Urinary bladder (tissue), 4 donors: ENCODE data around the gene L3MBTL2. TPM values are rescaled to one million over a fixed set of nuclear protein-coding genes. Genes with fewer than 3 reads are reported as not detected.

Experiments used
- DNase-seq: peaks from one replicate; pipeline ENCODE4 v3.0.0-alpha.2; 2015; ENCODE audit errors: extremely low spot score
- H3K27ac ChIP-seq: one replicate; pipeline ENCODE4 v1.5.1; 2013; ENCODE audit warnings: low read depth, mild to moderate bottlenecking, moderate library complexity
- H3K36me3 ChIP-seq: one replicate; pipeline ENCODE4 v1.6.1; 2013; ENCODE audit warnings: mild to moderate bottlenecking, moderate library complexity; ENCODE audit not compliant: insufficient read depth
- H3K4me1 ChIP-seq: one replicate; pipeline ENCODE4 v1.6.1; 2013; ENCODE audit warnings: mild to moderate bottlenecking, moderate library complexity; ENCODE audit not compliant: insufficient read depth
- H3K4me3 ChIP-seq: one replicate; pipeline ENCODE4 v1.5.1; 2013; ENCODE audit warnings: low read depth, low read length
- WGBS: extraction: QIAGEN DNeasy Blood & Tissue Kit; methylation state at CpG from one replicate; pipeline ENCODE4 v1.1.7; 2013; 5-methylcytosine and 5-hydroxymethylcytosine counted together
- polyA plus RNA-seq: library from polyadenylated mRNA; stranded (reverse); fragments of 200-250 nt; gene quantifications from one replicate; pipeline ENCODE4 v1.2.3, GENCODE V29; 2013
- total RNA-seq: library from RNA; depleted of rRNA; stranded (reverse); fragments of >200 nt; gene quantifications from one replicate; pipeline ENCODE4 v1.2.3, GENCODE V29; 2014
- donor health status: healthy with polysubstance abuse.
- donor health status: healthy.

Gene L3MBTL2
- total and polyA plus RNA-seq, 2 donors: 12.4 to 21.7 TPM

DNA sequence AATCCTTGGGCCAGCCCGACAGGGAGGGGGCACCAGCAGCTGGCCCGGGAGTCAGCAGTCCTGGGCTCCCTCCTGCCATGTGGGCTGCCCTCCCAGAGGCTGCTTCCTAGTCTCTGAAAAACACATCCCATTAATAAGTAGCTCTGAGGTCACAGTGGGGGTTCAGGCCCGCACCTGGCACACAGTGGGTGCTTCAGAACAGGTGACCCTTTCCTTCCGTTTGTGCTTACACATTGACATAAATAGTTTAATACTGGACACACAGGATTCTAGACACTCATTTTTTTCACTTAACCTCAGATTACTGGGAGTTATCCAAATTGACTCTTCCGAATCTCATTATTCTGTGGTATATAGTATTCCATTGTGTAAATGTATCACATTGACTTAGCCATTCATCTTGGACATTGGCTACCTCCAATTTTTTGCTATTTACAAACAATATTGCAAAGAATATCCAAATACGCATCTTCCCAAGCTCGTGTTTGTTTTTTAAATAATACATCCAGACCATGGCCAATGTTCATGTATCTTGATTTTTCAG is 36.1 kb downstream of the L3MBTL2 start:
- 92% methylated on average over 7 of the region's 7 CpGs for WGBS
- Histone ChIP-seq H3K36me3 (no peaks in the 10 kb centered on the region), H3K4me3 (no peak overlapping the region), H3K4me1 (no peaks in the 10 kb centered on the region), H3K27ac (no peak overlapping the region)
- DNase-seq: no peak

DNA sequence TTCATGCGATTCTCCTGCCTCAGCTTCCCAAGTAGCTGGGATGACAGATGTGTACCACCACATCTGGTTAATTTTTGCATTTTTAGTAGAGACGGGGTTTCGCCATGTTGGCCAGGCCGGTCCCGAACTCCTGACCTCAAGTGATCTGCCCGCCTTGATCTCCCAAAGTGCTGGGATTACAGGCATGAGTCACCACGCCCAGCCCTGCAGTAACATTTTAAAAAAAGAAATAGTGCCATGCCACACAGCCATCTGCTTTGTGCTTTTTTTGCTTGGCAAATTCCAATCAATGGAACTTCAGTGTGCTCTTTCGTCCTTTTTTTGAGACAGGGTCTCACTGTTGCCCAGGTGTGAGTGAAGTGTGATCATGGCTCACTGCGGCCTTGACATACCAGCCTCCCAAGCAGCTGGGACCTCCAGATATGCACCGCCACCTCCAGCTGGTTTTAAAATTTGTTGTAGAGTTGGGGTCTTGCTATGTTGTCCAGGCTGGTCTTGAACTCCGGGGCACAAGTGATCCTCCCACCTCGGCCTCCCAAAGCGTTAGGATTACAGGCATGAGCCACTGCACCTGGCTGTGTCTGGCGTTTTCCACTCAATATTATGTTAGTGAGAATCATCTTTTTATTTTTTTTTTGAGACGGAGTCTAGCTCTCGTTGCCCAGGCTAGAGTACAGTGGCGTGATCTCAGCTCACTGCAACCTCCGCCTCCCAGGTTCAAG is 37.4 kb downstream of the L3MBTL2 start:
- 86% methylated on average over 18 of the region's 18 CpGs for WGBS
- H3K36me3 ChIP-seq: no peaks in the 10 kb centered on the region

DNA sequence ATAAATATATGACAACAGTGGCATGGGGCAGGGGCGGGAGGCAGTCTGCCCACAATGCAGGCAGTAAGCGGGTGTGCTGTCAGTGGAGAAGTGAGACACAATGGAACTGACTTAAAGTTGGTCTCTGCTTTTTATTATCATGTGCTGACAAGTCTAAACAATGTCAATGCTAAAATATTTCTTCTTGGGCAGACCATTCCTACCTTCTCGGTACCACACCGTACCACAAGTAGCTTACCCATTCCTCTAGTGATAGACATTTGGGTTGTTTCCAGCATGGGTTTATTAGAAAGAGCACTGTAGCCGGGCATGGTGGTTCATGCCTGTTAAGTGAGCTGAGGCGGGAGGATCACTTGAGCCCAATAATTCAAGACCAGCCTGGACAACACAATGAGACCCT is 38.2 kb downstream of the L3MBTL2 start:
- no peak for DNase-seq
- H3K36me3 ChIP-seq: no peaks in the 10 kb centered on the region
- no peaks in the 10 kb centered on the region for H3K4me1 ChIP-seq
- no peak overlapping the region for H3K4me3 ChIP-seq
- 74% methylated on average over 6 of the region's 6 CpGs for WGBS
- H3K27ac ChIP-seq: no peak overlapping the region

More for the DNA sequence above, 37.4 kb downstream of the L3MBTL2 start:
- Histone ChIP-seq H3K4me1 (no peaks in the 10 kb centered on the region), H3K27ac (no peak overlapping the region), H3K4me3 (no peak overlapping the region)
- no peak for DNase-seq

DNA sequence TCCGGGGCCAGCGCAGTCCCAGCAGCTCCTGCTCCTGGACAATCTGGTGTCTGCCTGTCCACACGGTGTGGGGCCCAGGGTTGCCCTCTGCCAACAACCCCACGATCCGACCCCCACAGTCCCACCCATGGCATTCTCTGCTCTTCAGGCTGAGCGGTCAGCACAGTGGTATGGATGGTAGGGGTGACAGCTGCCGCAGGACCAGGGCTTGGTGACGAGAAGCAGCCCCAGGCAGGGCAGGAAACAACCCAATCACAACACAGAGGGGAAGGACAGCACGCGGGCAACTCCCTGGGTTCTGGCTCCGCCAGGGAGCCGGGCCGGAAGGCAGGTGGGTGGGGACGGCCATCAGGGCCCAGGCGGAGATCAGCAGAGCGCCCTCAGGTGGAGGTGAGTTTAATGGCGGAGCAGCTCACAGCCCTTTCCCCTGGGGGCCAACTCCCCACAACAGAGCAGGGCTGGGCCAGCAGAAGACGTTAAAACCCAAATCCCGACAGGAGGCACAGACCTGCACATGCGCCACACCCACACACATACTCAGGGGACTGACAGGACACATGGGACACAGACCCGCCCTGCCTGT is 40.9 kb downstream of the L3MBTL2 start:
- DNase-seq: no peak
- 85% methylated on average over 21 of the region's 21 CpGs for WGBS
- peaks cover 2% of the 10 kb centered on the region for H3K36me3 ChIP-seq
- H3K4me1 ChIP-seq: no peaks in the 10 kb centered on the region
- no peak overlapping the region for H3K27ac ChIP-seq
- H3K4me3 ChIP-seq: no peak overlapping the region

DNA sequence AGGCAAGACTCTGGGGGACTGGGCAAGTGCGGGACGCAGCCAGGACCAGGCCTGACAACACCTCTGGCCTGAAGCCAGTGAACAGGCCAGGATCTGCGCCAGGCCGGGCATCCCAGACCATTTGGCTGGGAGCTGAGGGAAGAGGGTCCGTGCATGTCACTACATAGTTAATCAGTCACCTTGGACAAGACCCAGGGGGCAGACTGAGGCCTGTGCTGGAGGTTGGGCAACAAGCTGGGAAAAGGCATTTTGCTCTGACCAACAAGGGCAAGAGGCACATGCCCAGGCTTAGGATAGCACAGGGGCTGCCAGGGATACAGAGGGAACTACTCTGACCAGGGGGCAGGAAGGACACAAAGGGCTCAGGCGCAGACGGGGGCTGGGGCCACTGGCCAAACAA is 42.6 kb downstream of the L3MBTL2 start:
- DNase-seq: no peak
- Histone ChIP-seq H3K4me1 (no peaks in the 10 kb centered on the region), H3K4me3 (no peak overlapping the region), H3K27ac (no peak overlapping the region), H3K36me3 (peaks cover 2% of the 10 kb centered on the region)
- whole genome bisulfite sequencing: 86% methylated on average over 7 of the region's 7 CpGs

DNA sequence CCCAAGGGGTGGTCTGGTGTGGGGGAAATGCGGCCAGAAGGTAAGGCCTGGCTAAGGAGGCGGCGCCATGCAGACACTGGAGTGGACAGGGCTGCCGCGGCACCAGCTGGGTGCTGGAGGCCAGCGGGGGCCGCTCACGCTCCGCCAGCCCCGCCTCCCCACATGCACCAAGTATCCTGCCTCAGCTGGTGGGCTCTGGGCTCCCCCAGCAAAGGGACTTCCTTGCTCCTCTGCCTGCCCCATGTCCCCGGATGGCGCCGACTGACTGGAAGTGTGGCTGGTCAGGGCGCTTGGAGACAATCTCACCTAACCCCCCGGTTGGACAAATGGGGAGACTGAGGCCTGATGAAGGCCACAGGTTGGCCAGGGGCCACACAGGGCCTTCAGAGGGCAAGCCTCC is 43.2 kb downstream of the L3MBTL2 start:
- DNase-seq: no peak
- Histone ChIP-seq H3K4me3 (no peak overlapping the region), H3K27ac (no peak overlapping the region), H3K36me3 (peaks cover 2% of the 10 kb centered on the region), H3K4me1 (no peaks in the 10 kb centered on the region)
- WGBS: 93% methylated on average over 15 of the region's 15 CpGs

DNA sequence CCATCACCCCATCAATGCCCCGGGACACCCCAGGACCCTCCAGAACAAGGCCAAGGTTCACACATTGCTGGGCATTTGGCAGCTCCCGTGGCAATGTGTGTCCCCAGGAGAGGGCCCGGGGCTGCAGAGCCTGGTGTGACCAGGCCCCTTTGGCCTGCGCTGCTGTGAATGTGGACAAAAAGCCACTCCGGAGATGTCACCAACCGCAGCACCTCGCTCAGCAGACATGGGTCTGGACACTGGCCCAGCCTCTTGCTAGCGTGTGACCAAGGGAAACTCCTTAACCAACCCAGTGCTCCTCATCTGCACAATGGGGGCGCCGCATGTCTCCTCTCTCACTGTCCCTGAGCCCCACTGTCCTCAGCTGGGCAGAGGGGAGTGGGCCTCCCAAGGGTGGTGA is 43.6 kb downstream of the L3MBTL2 start:
- DNase-seq: no peak
- H3K36me3 ChIP-seq: peaks cover 2% of the 10 kb centered on the region
- no peak overlapping the region for H3K27ac ChIP-seq
- H3K4me1 ChIP-seq: no peaks in the 10 kb centered on the region
- no peak overlapping the region for H3K4me3 ChIP-seq
- WGBS: 96% methylated on average over 10 of the region's 10 CpGs

DNA sequence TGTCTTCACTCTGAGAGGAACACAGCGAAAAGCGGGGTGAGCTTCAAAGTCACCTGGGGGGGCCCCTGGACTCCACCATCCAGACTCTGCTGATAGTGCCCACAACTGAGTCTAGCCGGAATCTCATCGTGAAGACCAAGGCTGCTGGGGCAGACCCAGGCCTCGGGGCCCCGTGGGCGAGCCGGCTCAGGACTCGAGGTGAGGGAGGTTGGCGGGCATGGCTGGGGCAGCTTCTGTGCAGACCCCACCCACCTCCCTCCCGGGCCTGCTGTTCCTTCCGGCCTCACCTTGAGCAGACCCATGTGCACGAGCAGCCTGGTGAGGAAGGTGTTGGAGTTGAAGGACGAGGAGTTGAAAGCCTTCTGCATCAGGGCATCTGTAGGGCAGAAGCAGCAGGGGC is 44.3 kb downstream of the L3MBTL2 start:
- 92% methylated on average over 14 of the region's 14 CpGs for WGBS
- Histone ChIP-seq H3K4me3 (no peak overlapping the region), H3K27ac (no peak overlapping the region), H3K36me3 (peaks cover 2% of the 10 kb centered on the region), H3K4me1 (no peaks in the 10 kb centered on the region)
- DNase-seq: no peak

DNA sequence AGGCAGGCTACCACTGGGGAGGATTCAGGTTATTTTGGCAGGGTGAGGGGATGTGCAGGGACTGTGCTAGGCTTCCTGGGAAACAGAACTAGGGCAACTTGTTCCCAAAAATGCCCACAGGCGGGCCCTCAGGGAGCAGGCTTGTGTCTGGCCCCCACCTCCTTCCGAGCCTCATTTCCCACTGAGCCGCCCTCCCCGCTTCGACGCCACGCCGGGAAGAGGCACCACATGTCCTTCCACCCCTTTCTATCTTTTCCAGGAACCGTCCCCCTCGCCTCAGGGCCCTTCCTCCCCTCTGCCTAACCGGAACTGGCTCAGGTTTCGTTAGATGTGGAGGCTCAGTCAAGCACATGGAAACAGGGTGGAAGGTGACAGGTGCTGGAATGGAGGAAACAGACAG is 45.0 kb downstream of the L3MBTL2 start:
- DNase-seq: no peak
- Histone ChIP-seq H3K4me3 (no peak overlapping the region), H3K36me3 (peaks cover 2% of the 10 kb centered on the region), H3K27ac (no peak overlapping the region), H3K4me1 (no peaks in the 10 kb centered on the region)
- 94% methylated on average over 12 of the region's 12 CpGs for WGBS

DNA sequence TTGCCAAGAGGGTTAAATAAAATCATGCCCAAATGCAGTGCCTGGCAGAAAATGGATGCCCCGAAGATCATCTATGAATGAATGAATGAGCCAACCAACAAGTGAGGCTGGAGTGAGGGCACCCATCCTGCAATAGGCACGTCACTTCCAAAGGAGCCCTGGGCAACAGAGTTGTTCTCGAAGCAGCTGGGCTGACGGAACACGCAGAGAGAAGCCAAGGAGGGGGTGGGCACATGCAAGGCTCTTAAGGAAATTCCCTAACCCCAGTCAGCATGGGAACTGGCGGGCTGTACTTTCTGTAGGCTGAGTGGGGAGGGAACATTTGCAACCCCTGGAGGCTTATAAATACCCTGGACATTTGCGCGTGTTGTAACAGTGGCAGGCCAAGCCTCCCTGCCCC is 47.3 kb downstream of the L3MBTL2 start:
- Histone ChIP-seq H3K36me3 (peaks cover 2% of the 10 kb centered on the region), H3K27ac (no peak overlapping the region), H3K4me3 (no peak overlapping the region), H3K4me1 (no peaks in the 10 kb centered on the region)
- DNase-seq: no peak
- 94% methylated on average over 8 of the region's 8 CpGs for WGBS

DNA sequence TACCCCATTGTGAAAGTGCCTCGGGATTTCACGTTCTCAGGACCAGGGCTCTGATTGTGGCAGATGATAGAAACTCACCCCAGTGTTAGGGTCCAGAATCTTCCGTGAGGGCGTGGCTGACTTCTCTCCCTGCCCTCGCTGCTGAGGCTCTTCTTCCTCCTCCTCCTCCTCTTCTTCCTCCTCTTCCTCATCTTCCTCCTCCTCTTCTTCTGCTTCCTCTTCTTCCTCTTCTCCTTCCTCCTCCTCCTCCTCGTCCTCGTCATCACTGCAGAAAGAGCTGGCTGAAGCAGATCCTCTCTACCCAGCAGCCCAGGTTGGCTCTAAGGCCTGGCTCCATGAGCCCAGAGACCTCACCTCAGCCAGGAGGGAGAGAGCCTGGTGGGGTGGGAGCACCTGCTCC is 49.1 kb downstream of the L3MBTL2 start:
- Histone ChIP-seq H3K36me3 (no peaks in the 10 kb centered on the region), H3K27ac (no peak overlapping the region), H3K4me3 (no peak overlapping the region), H3K4me1 (no peaks in the 10 kb centered on the region)
- WGBS: 93% methylated on average over 7 of the region's 7 CpGs
- no peak for DNase-seq

DNA sequence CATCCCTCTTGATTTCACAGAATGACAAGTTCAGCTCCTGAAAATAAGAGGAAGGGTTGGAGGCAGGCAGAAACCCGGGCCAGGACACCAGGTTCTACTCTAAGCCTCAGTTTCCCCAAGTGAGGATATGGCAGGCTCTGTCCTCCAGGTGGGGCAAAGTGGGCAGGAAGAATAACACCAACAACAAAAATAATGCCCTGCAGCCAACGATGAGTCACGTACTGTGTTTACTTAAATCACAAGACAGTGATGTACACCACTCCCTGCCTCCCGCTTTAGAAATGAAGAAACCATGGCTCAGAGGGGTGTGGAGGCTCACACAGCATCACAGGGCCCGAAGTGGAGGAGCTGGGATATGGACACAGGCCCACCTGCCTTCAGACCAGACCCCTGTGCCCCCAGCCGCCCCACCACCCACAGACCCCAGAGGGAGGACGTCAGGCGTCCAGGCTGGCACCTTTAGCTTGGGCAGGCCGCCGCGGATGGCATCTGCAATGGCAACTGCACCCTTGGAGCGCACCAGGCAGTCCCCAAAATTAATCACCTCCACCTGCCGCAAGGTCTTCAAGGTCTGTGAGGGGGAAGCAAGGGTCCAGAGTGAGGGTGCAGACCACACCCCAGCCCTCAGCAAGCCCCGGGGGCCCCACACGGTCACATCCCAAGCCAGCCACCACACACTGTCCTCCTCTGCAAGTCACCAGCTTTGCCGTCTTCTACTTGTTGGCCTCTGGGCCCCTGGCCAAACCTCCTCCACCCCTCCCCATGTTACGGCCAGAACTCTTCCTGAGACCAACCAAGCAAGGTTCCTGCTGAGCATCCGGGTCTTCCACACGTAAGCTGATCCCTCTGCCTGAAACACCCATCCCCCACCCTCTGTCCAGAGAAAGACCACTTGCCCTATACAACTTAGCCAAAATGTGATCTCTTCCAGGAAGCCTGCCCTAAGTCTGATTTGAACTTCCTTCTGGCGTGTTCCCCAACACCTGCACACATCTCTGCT is 51.4 kb downstream of the L3MBTL2 start:
- 78% methylated on average over 20 of the region's 20 CpGs for WGBS
- H3K36me3 ChIP-seq: peaks cover 6% of the 10 kb centered on the region
- no peak for DNase-seq
- H3K4me1 ChIP-seq: no peaks in the 10 kb centered on the region
- H3K4me3 ChIP-seq: no peak overlapping the region
- no peak overlapping the region for H3K27ac ChIP-seq

DNA sequence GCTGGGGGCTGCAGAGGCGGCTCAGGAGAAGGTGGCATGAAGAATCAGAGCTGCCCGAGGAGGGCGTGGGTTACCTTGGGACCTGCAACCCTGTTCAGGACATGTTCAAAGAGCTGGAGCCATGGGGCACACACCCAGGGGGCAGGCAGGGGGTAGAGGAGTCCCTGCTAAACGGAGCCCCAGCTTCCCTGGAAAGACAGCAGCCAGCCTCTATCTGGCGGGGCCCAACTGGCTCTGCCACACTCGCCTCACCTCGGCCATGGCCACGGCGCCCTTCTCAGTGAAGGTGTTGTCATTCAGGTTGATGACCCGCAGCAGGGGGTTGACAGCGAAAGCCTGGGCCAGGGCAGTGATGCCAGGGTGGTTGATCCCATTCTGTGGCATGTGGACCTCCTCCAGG is 52.6 kb downstream of the L3MBTL2 start:
- WGBS: 94% methylated on average over 11 of the region's 11 CpGs
- H3K4me3 ChIP-seq: no peak overlapping the region
- no peak overlapping the region for H3K27ac ChIP-seq
- no peak for DNase-seq
- H3K4me1 ChIP-seq: no peaks in the 10 kb centered on the region
- peaks cover 7% of the 10 kb centered on the region for H3K36me3 ChIP-seq
